GM12874 (cell line): ENCODE measurements around the gene DLGAP1.

Experiments
- CTCF ChIP-seq: IDR thresholded peaks from 2 replicates; pipeline ENCODE4 v1.5.1; 2011; ENCODE audit warnings: low read depth, mild to moderate bottlenecking, control low read depth, low read length, moderate library complexity; ENCODE audit not compliant: insufficient read depth

The DLGAP1 gene

GRCh38 chr18:3615374-3615985, 839.6 kb downstream of the DLGAP1 start:
- no peak for TF ChIP-seq CTCF

GRCh38 chr18:3612315-3612714, 842.8 kb downstream of the DLGAP1 start:
- TF ChIP-seq CTCF = no peak

- TF ChIP-seq CTCF = no peak
Measured at GRCh38 chr18:3611313-3612090, 843.6 kb downstream of the DLGAP1 start.

- no peak for TF ChIP-seq CTCF
Measured at GRCh38 chr18:3610813-3611212, 844.3 kb downstream of the DLGAP1 start.

GRCh38 chr18:3610188-3610708, 844.9 kb downstream of the DLGAP1 start:
- no peak for TF ChIP-seq CTCF

- TF ChIP-seq CTCF = no peak
Measured at GRCh38 chr18:3608488-3608887, 846.6 kb downstream of the DLGAP1 start.

- TF ChIP-seq CTCF = no peak
Measured at GRCh38 chr18:3607309-3608098, 847.6 kb downstream of the DLGAP1 start.
